ENCODE results near the gene KBTBD4.

KBTBD4 gene

DNA sequence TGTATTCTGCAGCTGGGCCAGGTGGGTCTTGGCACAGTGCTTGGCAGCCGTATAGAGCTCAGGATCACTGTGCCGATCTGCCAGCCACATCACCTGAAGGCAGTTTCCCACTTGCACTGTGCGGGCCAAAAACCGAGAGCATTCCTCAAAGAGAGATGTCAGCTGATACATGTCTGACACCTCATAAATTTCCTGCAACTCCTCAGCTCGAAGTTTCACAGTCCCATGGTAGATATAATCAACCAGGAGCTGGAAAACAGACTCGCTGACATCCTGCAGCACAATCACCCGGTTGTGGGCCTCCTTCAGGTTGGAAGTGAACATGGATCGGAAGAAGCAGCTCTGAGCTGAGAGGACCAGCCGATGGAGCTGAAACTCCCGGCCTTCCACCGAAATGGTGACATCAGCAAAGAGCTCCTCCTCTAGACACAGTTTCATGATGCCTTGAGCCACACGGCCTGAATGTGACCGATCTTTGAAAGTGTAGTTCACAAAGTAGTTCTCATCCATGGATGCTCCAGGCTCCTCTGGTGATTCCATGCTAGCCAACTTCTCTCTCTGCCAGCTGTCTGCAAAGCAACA, 1.2 kb downstream of the KBTBD4 start:
- peak overlapping the region; percentile 95 for H3K4me3 ChIP-seq (ENCODE audit: low read depth, low read length)
- ChIA-PET CTCF (interaction anchor here (1.5 kb wide), 1 partner anchor 9 kb away, joined by 5 read pairs; no protein-coding TSS in a partner anchor), POLR2A (interaction anchor here (1.0 kb wide), 1 partner anchor 151 kb away, joined by 3 read pairs; the partner anchor contains the start of gene PSMC3)
- TF ChIP-seq CTCF (IDR thresholded peaks at IDR 0.05; ENCODE audit: insufficient read depth, low read length, missing control alignments): no peak
- no peak for DNase-seq (ENCODE audit: low read depth, low spot score)

DNA sequence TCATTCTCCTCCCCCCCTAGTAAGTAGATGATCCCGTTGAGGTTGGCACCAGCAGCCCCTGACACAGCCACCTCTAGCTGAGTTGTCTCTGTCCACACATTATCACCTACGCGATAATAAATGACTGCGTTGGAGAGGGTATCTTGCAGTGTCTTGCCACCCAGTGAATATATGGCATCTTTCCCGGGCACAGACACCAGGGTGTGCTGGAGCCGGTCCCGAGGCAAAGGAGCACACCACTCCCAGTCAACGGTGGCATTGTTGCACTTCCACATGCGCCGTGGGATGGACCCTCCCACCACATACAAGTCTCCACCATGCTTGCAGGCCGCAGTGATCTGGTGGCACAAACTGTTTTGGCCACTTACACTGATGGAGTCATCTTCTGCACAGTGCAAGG, 5.4 kb downstream of the KBTBD4 start:
- DNase-seq (ENCODE audit: low read depth, low spot score): no peak
- POLR2A ChIA-PET: interaction anchor here (1.2 kb wide), 1 partner anchor 21 kb away, joined by 3 read pairs; no protein-coding TSS in a partner anchor
- H3K4me3 ChIP-seq (ENCODE audit: low read depth, low read length): no peak overlapping the region
- CTCF ChIA-PET: interaction anchor here (1.0 to 2.7 kb wide), 4 partner anchors 19 to 199 kb away, joined by 3 to 8 read pairs (median 6); no protein-coding TSS in a partner anchor
- TF ChIP-seq CTCF (IDR thresholded peaks at IDR 0.05; ENCODE audit: insufficient read depth, low read length, missing control alignments): no peak

DNA sequence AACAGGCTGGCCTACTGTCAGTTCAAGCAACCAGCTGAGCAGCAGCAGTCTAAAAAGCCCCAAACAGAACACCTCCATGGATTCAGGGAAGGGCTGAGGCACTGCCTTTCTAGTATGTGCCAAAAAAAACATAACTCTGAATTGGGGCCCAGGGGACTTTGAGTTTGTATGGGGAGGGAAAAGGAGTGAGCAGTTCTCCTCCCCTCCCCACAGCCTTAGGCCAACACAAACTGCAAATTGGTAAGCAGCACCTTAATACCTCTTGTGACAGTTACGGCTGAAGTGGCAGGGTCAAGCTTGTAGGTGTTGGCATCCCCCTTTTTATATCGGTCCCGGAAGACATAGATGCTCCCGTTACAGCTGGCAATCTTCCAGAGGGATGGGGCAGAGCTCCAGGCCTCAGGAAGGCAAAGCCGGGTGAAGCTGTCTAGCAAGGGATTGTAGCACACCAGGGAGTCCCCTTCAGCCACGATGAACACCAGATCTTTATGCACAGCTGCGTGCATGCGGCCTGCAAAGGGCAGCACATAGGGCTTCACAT, 6.0 kb downstream of the KBTBD4 start:
- ChIA-PET POLR2A (interaction anchor here (1.2 kb wide), 1 partner anchor 21 kb away, joined by 3 read pairs; no protein-coding TSS in a partner anchor), CTCF (interaction anchor here (1.0 to 2.7 kb wide), 5 partner anchors 13 to 199 kb away, joined by 3 to 8 read pairs (median 4); no protein-coding TSS in a partner anchor)
- DNase-seq (ENCODE audit: low read depth, low spot score): no peak
- no peak for TF ChIP-seq CTCF (IDR thresholded peaks at IDR 0.05; ENCODE audit: insufficient read depth, low read length, missing control alignments)
- no peak overlapping the region for H3K4me3 ChIP-seq (ENCODE audit: low read depth, low read length)

GRCh38 chr11:47571895-47572294, 6.9 kb downstream of the KBTBD4 start:
- ChIA-PET POLR2A (no interaction called here), CTCF (interaction anchor here (0.8 to 2.7 kb wide), 3 partner anchors 9 to 198 kb away, joined by 3 to 8 read pairs (median 4); no protein-coding TSS in a partner anchor)
- no peak overlapping the region for H3K4me3 ChIP-seq (ENCODE audit: low read depth, low read length)
- DNase-seq (ENCODE audit: low read depth, low spot score): peak; percentile 44
- no peak for TF ChIP-seq CTCF (IDR thresholded peaks at IDR 0.05; ENCODE audit: insufficient read depth, low read length, missing control alignments)

DNA sequence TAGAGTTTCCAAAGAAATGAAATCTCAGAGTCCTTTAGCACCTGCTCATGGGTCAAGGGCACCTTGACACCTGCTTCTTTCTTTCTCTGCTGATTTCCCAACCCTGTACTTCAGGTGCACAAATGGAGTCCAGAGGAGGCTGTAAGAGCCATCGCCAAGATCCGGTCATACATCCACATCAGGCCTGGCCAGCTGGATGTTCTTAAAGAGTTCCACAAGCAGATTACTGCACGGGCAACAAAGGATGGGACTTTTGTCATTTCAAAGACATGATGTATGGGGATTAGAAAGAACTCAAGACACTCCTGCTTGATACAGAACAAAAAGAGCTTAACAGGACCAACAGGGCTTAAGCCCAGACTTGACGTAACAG, 7.4 kb downstream of the KBTBD4 start:
- CTCF ChIA-PET: interaction anchor here (10.0 kb wide), 1 partner anchor 17 kb away, joined by 95 read pairs; the partner anchor contains the start of gene CELF1

More for the DNA sequence above, 7.4 kb downstream of the KBTBD4 start:
- POLR2A ChIA-PET: no interaction called here
- no peak for TF ChIP-seq CTCF (IDR thresholded peaks at IDR 0.05; ENCODE audit: insufficient read depth, low read length, missing control alignments)
- DNase-seq (ENCODE audit: low read depth, low spot score): no peak
- H3K4me3 ChIP-seq (ENCODE audit: low read depth, low read length): no peak overlapping the region

All from AG04449 (cell line).